Measurements from ENCODE around the gene CAP1.
"Not testable (repeated sequence)": the region's sequence is repeated elsewhere in the genome, so short reads cannot be mapped to it uniquely, and the experiment has no call there.

CAP1 gene

GRCh38 chr1:40030528-40031135 is 9.9 kb upstream of the CAP1 start:
- peak; percentile 52 for DNase-seq (ENCODE audit: low read depth, low spot score)
- in situ Hi-C loops (cut with HindIII; ENCODE audit: low sequenced_read_pairs) = no loop called here
- no peak overlapping the region for H3K4me3 ChIP-seq (ENCODE audit: low read depth, low read length)
- TF ChIP-seq CTCF (IDR thresholded peaks at IDR 0.05; ENCODE audit: low read depth, low read length) = no peak

- in situ Hi-C loops (cut with HindIII; ENCODE audit: low sequenced_read_pairs) = no loop called here
- peak; percentile 66 for TF ChIP-seq CTCF (IDR thresholded peaks at IDR 0.05; ENCODE audit: low read depth, low read length)
- DNase-seq (ENCODE audit: low read depth, low spot score) = peak; percentile 71
- H3K4me3 ChIP-seq (ENCODE audit: low read depth, low read length) = no peak overlapping the region
Observed at GRCh38 chr1:40032240-40032891, 8.2 kb upstream of the CAP1 start.

GRCh38 chr1:40034869-40035268 is 5.7 kb upstream of the CAP1 start:
- no peak for TF ChIP-seq CTCF (IDR thresholded peaks at IDR 0.05; ENCODE audit: low read depth, low read length)
- DNase-seq (ENCODE audit: low read depth, low spot score) = no peak
- in situ Hi-C loops (cut with HindIII; ENCODE audit: low sequenced_read_pairs) = no loop called here
- H3K4me3 ChIP-seq (ENCODE audit: low read depth, low read length) = no peak overlapping the region

- no peak overlapping the region for H3K4me3 ChIP-seq (ENCODE audit: low read depth, low read length)
- TF ChIP-seq CTCF (IDR thresholded peaks at IDR 0.05; ENCODE audit: low read depth, low read length) = no peak
- in situ Hi-C loops (cut with HindIII; ENCODE audit: low sequenced_read_pairs) = no loop called here
- peak; percentile 80 for DNase-seq (ENCODE audit: low read depth, low spot score)
Observed at GRCh38 chr1:40036574-40036973, 4.0 kb upstream of the CAP1 start.

- in situ Hi-C loops (cut with HindIII; ENCODE audit: low sequenced_read_pairs); DNase-seq (ENCODE audit: low read depth, low spot score); H3K4me3 ChIP-seq (ENCODE audit: low read depth, low read length): not testable (repeated sequence)
Observed at GRCh38 chr1:40037254-40037653, 3.3 kb upstream of the CAP1 start.

- no peak overlapping the region for H3K4me3 ChIP-seq (ENCODE audit: low read depth, low read length)
- in situ Hi-C loops (cut with HindIII; ENCODE audit: low sequenced_read_pairs) = no loop called here
- DNase-seq (ENCODE audit: low read depth, low spot score) = no peak
- no peak for TF ChIP-seq CTCF (IDR thresholded peaks at IDR 0.05; ENCODE audit: low read depth, low read length)
Observed at GRCh38 chr1:40038697-40039096, 1.8 kb upstream of the CAP1 start.

GRCh38 chr1:40039245-40039756 is 1.2 kb upstream of the CAP1 start:
- peak overlapping the region; percentile 94 for H3K4me3 ChIP-seq (ENCODE audit: low read depth, low read length)
- no peak for DNase-seq (ENCODE audit: low read depth, low spot score)
- in situ Hi-C loops (cut with HindIII; ENCODE audit: low sequenced_read_pairs) = no loop called here
- no peak for TF ChIP-seq CTCF (IDR thresholded peaks at IDR 0.05; ENCODE audit: low read depth, low read length)
